Gastrocnemius medialis (tissue), 4 donors: ENCODE results near the gene NT5DC3. TPM values are rescaled to one million over a fixed set of nuclear protein-coding genes. Genes with fewer than 3 reads are reported as not detected.

Experiments
- ATAC-seq, 2 donors: fragments of 150-250 bp; one replicate each; pipeline ENCODE4 v1.9.1; 2016
- DNase-seq, 2 donors: peaks; one replicate each; pipeline ENCODE4 v3.0.0-alpha.2; 2019
- H3K27ac ChIP-seq, 4 donors: fragments of 200-600 bp; sonication (generic); 1 replicate in 1 of 4; 2 replicates in 3 of 4; pipeline ENCODE4 v1.5.1; 2016 to 2018; ENCODE audit warnings: mild to moderate bottlenecking in 2 of 4, moderate library complexity in 1 of 4
- H3K27me3 ChIP-seq, 3 donors: fragments of 200-600 bp; sonication (generic) in 2 of 3; 1 replicate in 1 of 3; 2 replicates in 2 of 3; pipeline versions ENCODE4 v1.5.1 to v1.6.0; 2016 to 2019; ENCODE audit warnings: mild to moderate bottlenecking in 1 of 3, moderate library complexity in 1 of 3
- H3K36me3 ChIP-seq, 2 donors: fragments of 200-600 bp; sonication (generic) in 1 of 2; one replicate each; pipeline ENCODE4 v1.5.1; 2017 to 2018
- H3K4me1 ChIP-seq, 2 donors: fragments of 200-600 bp; sonication (generic) in 1 of 2; one replicate each; pipeline ENCODE4 v1.5.1; 2016 to 2017; ENCODE audit warnings: mild to moderate bottlenecking in 2 of 2
- H3K4me3 ChIP-seq, 4 donors: fragments of 200-600 bp; sonication (generic) in 3 of 4; 1 replicate in 1 of 4; 2 replicates in 3 of 4; pipeline ENCODE4 v1.5.1; 2016 to 2019; ENCODE audit warnings: mild to moderate bottlenecking in 2 of 4
- H3K9me3 ChIP-seq, 3 donors: fragments of 200-600 bp; sonication (generic) in 2 of 3; 1 replicate in 1 of 3; 2 replicates in 2 of 3; pipeline ENCODE4 v1.5.1; 2016 to 2019
- CTCF ChIP-seq, 5 experiments: fragments of 450-650 bp in 3 of 5; fragments of 200-600 bp in 2 of 5; sonication (generic) in 2 of 5; IDR thresholded peaks in 4 of 5; conservative IDR thresholded peaks in 1 of 5; 1 replicate in 4 of 5; 2 replicates in 1 of 5; pipeline ENCODE4 v1.5.1; 2016 to 2019; ENCODE audit warnings: antibody characterized with exemption in 5 of 5, mild to moderate bottlenecking in 3 of 5, moderate library complexity in 3 of 5
- POLR2A ChIP-seq, 2 donors: fragments of 450-650 bp; IDR thresholded peaks; one replicate each; pipeline ENCODE4 v1.6.1; 2017; ENCODE audit warnings: antibody characterized with exemption in 2 of 2, mild to moderate bottlenecking in 2 of 2, moderate library complexity in 2 of 2
- in situ Hi-C, 4 donors: fragments of 200-750 bp; cut with MboI; loops; one replicate each; pipeline versions ENCODE4 v1.15.0 to v1.8.0; 2017; ENCODE audit warnings: low sequenced_read_pairs in 4 of 4
- intact Hi-C: fragments of 100-400 bp; cut with DNase I; formaldehyde crosslinking; loops from one replicate; pipeline ENCODE4 v1.15.1; 2023; ENCODE audit warnings: low total_unique reads
- total RNA-seq, 4 donors: library from RNA; depleted of rRNA; stranded (reverse); fragments of >200 nt; gene quantifications; one replicate each; pipeline versions ENCODE4 v1.1.0 to v1.2.3, GENCODE V29; 2016

Gene NT5DC3
- total RNA-seq, 4 donors from 2014 or later = 8.8 to 18.7 (median 13.9) TPM

- H3K27me3 ChIP-seq = no peaks in the 10 kb centered on the region
- DNase-seq (no peak), ATAC-seq (no peak)
- no peaks in the 10 kb centered on the region for H3K36me3 ChIP-seq
- H3K9me3 ChIP-seq = no peaks in the 10 kb centered on the region
- H3K4me3 ChIP-seq = no peak overlapping the region
- intact Hi-C loops = no loop called here
- in situ Hi-C loops = no loop called here
- no peak overlapping the region for H3K27ac ChIP-seq
- no peak for TF ChIP-seq CTCF (IDR thresholded peaks at IDR 0.05 in 4 of 5, conservative IDR thresholded peaks at IDR 0.05 in 1 of 5)
- no peak for TF ChIP-seq POLR2A (IDR thresholded peaks at IDR 0.05)
- no peaks in the 10 kb centered on the region for H3K4me1 ChIP-seq
These were observed 92.2 kb downstream of the NT5DC3 start for GRCh38 chr12:103748875-103749274.

- no peak for ATAC-seq
- H3K4me1 ChIP-seq = no peaks in the 10 kb centered on the region
- intact Hi-C loops = no loop called here
These were observed 93.0 kb downstream of the NT5DC3 start for GRCh38 chr12:103748002-103748401.

GRCh38 chr12:103745962-103746361 lies 95.1 kb downstream of the NT5DC3 start:
- DNase-seq = no peak
- Histone ChIP-seq H3K4me3 (no peak overlapping the region), H3K27me3 (no peaks in the 10 kb centered on the region), H3K9me3 (no peaks in the 10 kb centered on the region), H3K4me1 (no peaks in the 10 kb centered on the region), H3K27ac (no peak overlapping the region), H3K36me3 (no peaks in the 10 kb centered on the region)
- ATAC-seq = no peak
- intact Hi-C loops = no loop called here
- in situ Hi-C loops = no loop called here
- TF ChIP-seq CTCF (IDR thresholded peaks at IDR 0.05 in 4 of 5, conservative IDR thresholded peaks at IDR 0.05 in 1 of 5) = no peak
- TF ChIP-seq POLR2A (IDR thresholded peaks at IDR 0.05) = no peak

More at GRCh38 chr12:103748002-103748401, 93.0 kb downstream of the NT5DC3 start:
- H3K27ac ChIP-seq = no peak overlapping the region
- TF ChIP-seq POLR2A (IDR thresholded peaks at IDR 0.05) = no peak
- no peaks in the 10 kb centered on the region for H3K9me3 ChIP-seq
- no peak for DNase-seq
- H3K4me3 ChIP-seq = no peak overlapping the region
- in situ Hi-C loops = no loop called here
- H3K27me3 ChIP-seq = no peaks in the 10 kb centered on the region
- no peaks in the 10 kb centered on the region for H3K36me3 ChIP-seq

- intact Hi-C loops (no loop called here), in situ Hi-C loops (no loop called here)
- Histone ChIP-seq H3K9me3 (no peaks in the 10 kb centered on the region), H3K4me1 (no peaks in the 10 kb centered on the region), H3K27me3 (no peaks in the 10 kb centered on the region), H3K4me3 (no peak overlapping the region), H3K36me3 (no peaks in the 10 kb centered on the region), H3K27ac (no peak overlapping the region)
- TF ChIP-seq POLR2A (IDR thresholded peaks at IDR 0.05) (no peak), CTCF (IDR thresholded peaks at IDR 0.05 in 4 of 5, conservative IDR thresholded peaks at IDR 0.05 in 1 of 5) (no peak)
- ATAC-seq = no peak
- no peak for DNase-seq
These were observed 97.2 kb downstream of the NT5DC3 start for GRCh38 chr12:103743788-103744187.

GRCh38 chr12:103742349-103742932 lies 98.6 kb downstream of the NT5DC3 start:
- ATAC-seq (no peak), DNase-seq (no peak)
- no peaks in the 10 kb centered on the region for H3K4me1 ChIP-seq
- no peak overlapping the region for H3K27ac ChIP-seq
- TF ChIP-seq CTCF (IDR thresholded peaks at IDR 0.05 in 4 of 5, conservative IDR thresholded peaks at IDR 0.05 in 1 of 5) (no peak), POLR2A (IDR thresholded peaks at IDR 0.05) (no peak)
- no peaks in the 10 kb centered on the region for H3K27me3 ChIP-seq
- in situ Hi-C loops = no loop called here
- no peaks in the 10 kb centered on the region for H3K36me3 ChIP-seq
- H3K9me3 ChIP-seq = no peaks in the 10 kb centered on the region
- intact Hi-C loops = no loop called here
- no peak overlapping the region for H3K4me3 ChIP-seq
